Endodermal cell (in vitro differentiated cells): Measurements from ENCODE around the gene SUPT3H. TPM values are rescaled to one million over a fixed set of nuclear protein-coding genes. Genes with fewer than 3 reads are reported as not detected.
A peak's percentile ranks its signal among the peaks of the same experiment; 100 is the strongest.
"Not testable (repeated sequence)": the region's sequence is repeated elsewhere in the genome, so short reads cannot be mapped to it uniquely, and the experiment has no call there.

Source experiments
- DNase-seq: peaks from one replicate; pipeline ENCODE4 v3.0.0-alpha.2; 2017
- H3K27ac ChIP-seq: 2 replicates; pipeline ENCODE4 v1.5.1; 2013; ENCODE audit warnings: mild to moderate bottlenecking, low read depth, low read length, moderate library complexity
- H3K27me3 ChIP-seq: 2 replicates; pipeline ENCODE4 v1.6.1; 2013; ENCODE audit warnings: mild to moderate bottlenecking, low read length, moderate library complexity; ENCODE audit not compliant: insufficient read depth, control insufficient read depth, poor library complexity, severe bottlenecking
- H3K36me3 ChIP-seq: 2 replicates; pipeline ENCODE4 v1.7.0; 2013; ENCODE audit warnings: mild to moderate bottlenecking, low read length, moderate library complexity; ENCODE audit not compliant: control insufficient read depth, insufficient read depth
- H3K4me1 ChIP-seq: one replicate; pipeline ENCODE4 v1.7.0; 2013; ENCODE audit warnings: low read length; ENCODE audit not compliant: control insufficient read depth, insufficient read depth
- H3K4me3 ChIP-seq: 2 replicates; pipeline ENCODE4 v1.5.1; 2013; ENCODE audit warnings: mild to moderate bottlenecking, low read length, moderate library complexity
- H3K9ac ChIP-seq: 2 replicates; pipeline ENCODE4 v1.6.1; 2013; ENCODE audit warnings: mild to moderate bottlenecking, low read length, moderate library complexity; ENCODE audit not compliant: poor library complexity, severe bottlenecking; ENCODE audit errors: extremely low read depth
- H3K9me3 ChIP-seq: 2 replicates; pipeline ENCODE4 v1.6.1; 2013; ENCODE audit warnings: mild to moderate bottlenecking, low read length, moderate library complexity; ENCODE audit not compliant: control insufficient read depth
- H3K27ac Mint-ChIP-seq: 2 replicates; pipeline ENCODE4 v1.8.0; 2020; ENCODE audit warnings: mixed read lengths
- H3K27me3 Mint-ChIP-seq: 2 replicates; pipeline ENCODE4 v1.8.0; 2021; ENCODE audit warnings: mild to moderate bottlenecking, mixed read lengths; ENCODE audit not compliant: insufficient read depth
- H3K36me3 Mint-ChIP-seq: 2 replicates; pipeline ENCODE4 v1.8.0; 2020; ENCODE audit warnings: low read depth, mixed read lengths
- H3K4me1 Mint-ChIP-seq: 2 replicates; pipeline ENCODE4 v1.8.0; 2020; ENCODE audit warnings: mixed read lengths
- H3K4me3 Mint-ChIP-seq: 2 replicates; pipeline ENCODE4 v1.8.0; 2020; ENCODE audit warnings: mild to moderate bottlenecking, moderate library complexity, mixed read lengths
- H3K9me3 Mint-ChIP-seq: 2 replicates; pipeline ENCODE4 v1.8.0; 2020; ENCODE audit warnings: mild to moderate bottlenecking, mixed read lengths
- WGBS, 2 experiments: methylation state at CpG; one replicate each; pipeline versions ENCODE4 v1.1.5 to v1.1.7; 2013; ENCODE audit warnings: missing lambda C conversion rate in 2 of 2, mixed read lengths in 1 of 2; ENCODE audit not compliant: insufficient coverage in 1 of 2, insufficient read length in 1 of 2; 5-methylcytosine and 5-hydroxymethylcytosine counted together
- total RNA-seq, 2 donors: library from RNA; stranded (reverse); fragmentation: NEBNext Ultra II Directional in 1 of 2; extraction: Animal tissue kit (Norgen Biotek cat#: 25700) in 1 of 2; gene quantifications; 2 replicates in 1 of 2; 3 replicates in 1 of 2; pipeline ENCODE4 v1.2.1, GENCODE V29; 2021
- TF ChIP-seq, protein P1 (sequence below): fragments of 200-600 bp; sonication (generic); conservative IDR thresholded peaks from 2 replicates; pipeline ENCODE4 v1.5.0; 2021; ENCODE audit warnings: antibody characterized with exemption, mild to moderate bottlenecking

Gene SUPT3H
- total RNA-seq, 2 donors from 2014 or later = 32.4 to 34.7 TPM

DNA sequence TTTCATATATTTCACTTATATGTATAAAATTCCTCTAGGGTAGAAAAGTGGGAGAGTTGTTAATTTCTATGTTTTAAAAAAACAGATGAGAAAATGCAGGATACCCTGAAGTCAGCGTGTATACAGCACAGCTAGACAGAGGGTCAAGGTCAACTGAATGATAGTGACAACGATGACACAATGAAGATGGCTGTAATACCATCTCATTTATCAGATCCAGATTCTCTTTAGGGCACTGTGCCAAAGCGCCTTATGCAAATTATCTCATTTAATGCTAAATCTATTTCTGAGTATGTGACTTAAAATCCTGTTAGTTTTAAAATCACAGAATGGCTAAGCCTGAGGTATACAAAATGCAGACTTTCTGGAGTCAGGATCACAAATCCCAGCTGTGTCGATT, 481.0 kb downstream of the SUPT3H start:
- Mint-ChIP-seq H3K36me3 (peaks cover 16% of the 10 kb centered on the region), H3K27ac (no peak overlapping the region), H3K4me1 (no peaks in the 10 kb centered on the region), H3K4me3 (no peak overlapping the region), H3K9me3 (peaks cover 21% of the 10 kb centered on the region), H3K27me3 (no peaks in the 10 kb centered on the region)
- Histone ChIP-seq H3K27ac (no peak overlapping the region), H3K4me3 (no peak overlapping the region), H3K9ac (no peak overlapping the region), H3K36me3 (no peaks in the 10 kb centered on the region), H3K9me3 (peaks cover 8% of the 10 kb centered on the region), H3K27me3 (no peaks in the 10 kb centered on the region), H3K4me1 (no peaks in the 10 kb centered on the region)
- no peak for DNase-seq
- TF ChIP-seq, protein P1, sequence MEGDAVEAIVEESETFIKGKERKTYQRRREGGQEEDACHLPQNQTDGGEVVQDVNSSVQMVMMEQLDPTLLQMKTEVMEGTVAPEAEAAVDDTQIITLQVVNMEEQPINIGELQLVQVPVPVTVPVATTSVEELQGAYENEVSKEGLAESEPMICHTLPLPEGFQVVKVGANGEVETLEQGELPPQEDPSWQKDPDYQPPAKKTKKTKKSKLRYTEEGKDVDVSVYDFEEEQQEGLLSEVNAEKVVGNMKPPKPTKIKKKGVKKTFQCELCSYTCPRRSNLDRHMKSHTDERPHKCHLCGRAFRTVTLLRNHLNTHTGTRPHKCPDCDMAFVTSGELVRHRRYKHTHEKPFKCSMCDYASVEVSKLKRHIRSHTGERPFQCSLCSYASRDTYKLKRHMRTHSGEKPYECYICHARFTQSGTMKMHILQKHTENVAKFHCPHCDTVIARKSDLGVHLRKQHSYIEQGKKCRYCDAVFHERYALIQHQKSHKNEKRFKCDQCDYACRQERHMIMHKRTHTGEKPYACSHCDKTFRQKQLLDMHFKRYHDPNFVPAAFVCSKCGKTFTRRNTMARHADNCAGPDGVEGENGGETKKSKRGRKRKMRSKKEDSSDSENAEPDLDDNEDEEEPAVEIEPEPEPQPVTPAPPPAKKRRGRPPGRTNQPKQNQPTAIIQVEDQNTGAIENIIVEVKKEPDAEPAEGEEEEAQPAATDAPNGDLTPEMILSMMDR = no peak
- 86 to 100% methylated on average over 2 to 4 of the region's 4 CpGs for WGBS, 2 experiments

DNA sequence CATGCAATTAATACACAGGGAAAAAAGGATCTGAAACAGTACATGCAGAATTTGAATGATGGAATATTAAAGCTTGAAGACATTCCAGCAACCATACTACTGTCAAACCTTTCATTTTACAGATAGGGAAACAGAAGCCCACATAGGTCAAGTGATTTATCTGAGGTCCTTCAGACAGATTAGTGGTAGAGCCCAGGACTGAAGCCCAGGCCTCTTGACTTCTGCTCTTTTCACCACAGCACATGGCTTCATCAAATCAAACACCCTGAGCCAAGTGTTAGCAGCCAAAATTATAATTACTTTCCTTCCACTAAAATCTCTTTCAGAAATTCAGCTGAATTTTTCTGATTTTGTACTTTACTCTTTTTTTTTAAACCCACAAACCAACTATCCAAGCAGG, 485.2 kb downstream of the SUPT3H start:
- no peak overlapping the region for H3K27ac ChIP-seq
- DNase-seq = no peak
- no peaks in the 10 kb centered on the region for H3K27me3 Mint-ChIP-seq
- H3K4me1 ChIP-seq = no peaks in the 10 kb centered on the region
- no peak overlapping the region for H3K27ac Mint-ChIP-seq
- no peaks in the 10 kb centered on the region for H3K36me3 ChIP-seq
- no peak overlapping the region for H3K9ac ChIP-seq
- TF ChIP-seq, protein P1 = no peak
- H3K4me3 Mint-ChIP-seq = no peak overlapping the region
- no peaks in the 10 kb centered on the region for H3K9me3 ChIP-seq
- no peaks in the 10 kb centered on the region for H3K36me3 Mint-ChIP-seq
- H3K9me3 Mint-ChIP-seq = no peaks in the 10 kb centered on the region
- H3K27me3 ChIP-seq = no peaks in the 10 kb centered on the region
- H3K4me3 ChIP-seq = no peak overlapping the region
- H3K4me1 Mint-ChIP-seq = no peaks in the 10 kb centered on the region

DNA sequence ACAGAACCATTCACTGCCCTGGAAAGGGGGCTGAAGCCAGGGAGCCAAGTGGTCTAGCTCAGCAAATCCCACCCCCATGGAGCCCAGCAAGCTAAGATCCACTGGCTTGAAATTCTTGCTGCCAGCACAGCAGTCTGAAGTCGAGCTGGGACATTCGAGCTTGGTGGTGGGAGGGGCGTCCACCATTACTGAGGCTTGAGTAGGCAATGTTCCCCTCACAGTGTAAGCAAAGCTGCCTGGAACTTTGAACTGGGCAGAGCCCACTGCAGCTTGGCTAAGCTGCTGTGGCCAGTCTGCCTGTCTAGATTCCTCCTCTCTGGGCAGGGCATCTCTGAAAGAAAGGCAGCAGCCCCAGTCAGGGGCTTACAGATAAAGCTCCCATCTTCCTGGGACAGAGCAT, 498.7 kb downstream of the SUPT3H start:
- 68% methylated on average over 3 of the region's 3 CpGs; no CpG with 5 or more reads in 1 of the 2 experiments for WGBS, 2 experiments
- H3K27me3 ChIP-seq, H3K27ac Mint-ChIP-seq, H3K4me3 Mint-ChIP-seq, H3K4me3 ChIP-seq, H3K36me3 ChIP-seq, H3K9ac ChIP-seq, H3K4me1 Mint-ChIP-seq, H3K4me1 ChIP-seq, H3K27ac ChIP-seq, H3K27me3 Mint-ChIP-seq, H3K9me3 ChIP-seq: not testable (repeated sequence)
- peak; percentile 45 for DNase-seq
- H3K9me3 Mint-ChIP-seq = peaks cover 31% of the 10 kb centered on the region
- H3K36me3 Mint-ChIP-seq = peaks cover 19% of the 10 kb centered on the region

DNA sequence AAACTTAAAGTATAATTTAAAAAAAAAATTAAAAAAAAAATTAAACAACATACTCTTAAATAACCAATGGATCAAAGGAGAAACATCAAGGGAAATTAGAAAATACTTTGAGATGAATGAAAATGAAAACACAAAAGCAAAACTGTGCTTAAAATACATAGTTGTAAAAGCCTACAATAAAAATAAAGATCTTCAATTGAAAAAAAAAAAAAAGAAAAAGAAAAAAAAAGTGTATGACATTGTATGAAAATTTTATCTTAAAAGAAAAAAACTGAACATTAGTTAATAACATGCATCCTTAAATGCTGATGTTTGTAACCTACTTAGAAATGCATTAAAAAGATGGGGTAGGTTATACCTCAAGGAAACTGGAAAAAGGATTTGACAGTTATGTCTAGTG, 501.1 kb downstream of the SUPT3H start:
- H3K27me3 Mint-ChIP-seq, H3K27ac Mint-ChIP-seq, H3K9me3 ChIP-seq, H3K4me3 ChIP-seq, H3K36me3 Mint-ChIP-seq, H3K9me3 Mint-ChIP-seq, H3K4me1 Mint-ChIP-seq, H3K4me1 ChIP-seq, H3K4me3 Mint-ChIP-seq, H3K9ac ChIP-seq, H3K27me3 ChIP-seq, H3K27ac ChIP-seq, H3K36me3 ChIP-seq, DNase-seq: not testable (repeated sequence)
